ENCODE data around the gene AGK. TPM values are rescaled to one million over a fixed set of nuclear protein-coding genes. Genes with fewer than 3 reads are reported as not detected.

Gene AGK
- total and polyA plus RNA-seq, 2 of the 8 experiments (the other 6 are each of a cell fraction or from before 2014, with no cell fraction given), result 25.8 to 34.0 TPM

DNA sequence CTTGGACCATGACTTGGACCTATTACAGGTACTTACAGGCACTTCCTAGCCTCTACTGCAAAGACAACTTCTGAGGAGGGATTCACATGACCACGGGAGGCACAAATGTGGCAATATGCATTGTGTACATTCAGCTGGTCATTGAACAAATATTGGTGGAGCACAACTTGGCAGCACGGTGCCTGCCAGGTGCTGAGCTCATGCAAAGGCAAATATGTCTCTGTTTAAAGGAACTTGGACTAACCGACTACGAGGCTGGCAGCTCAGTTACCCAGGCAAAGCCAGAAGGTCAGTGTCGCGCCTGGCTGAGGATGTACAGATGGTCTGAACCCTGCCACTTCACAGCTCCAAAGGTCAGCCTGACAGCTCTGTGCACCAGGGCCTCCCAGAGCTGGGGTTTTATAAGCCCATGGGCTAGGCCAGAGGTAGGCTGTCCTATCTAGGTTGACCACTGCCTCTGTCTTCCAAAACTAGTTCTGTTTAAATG, 144.6 kb downstream of the AGK start:
- Histone ChIP-seq H3K4me2 (ENCODE audit: insufficient read depth in 1 of 2, low read depth in 2 of 2, low read length in 2 of 2) (no peak overlapping the region), H3K79me2 (ENCODE audit: control insufficient read depth in 1 of 2, insufficient read depth in 2 of 2, low read length in 2 of 2) (peaks cover 0 to 83% of the 10 kb centered on the region in 2 experiments; a peak in 2 of 4 replicates), H3K4ac (replicated peaks; ENCODE audit: insufficient read length, low read depth, low read length) (no peak overlapping the region), H3K14ac (ENCODE audit: insufficient read length) (no peak overlapping the region), H2AFZ (ENCODE audit: low read length) (no peak overlapping the region), H2BK12ac (ENCODE audit: low read depth, low read length) (no peak overlapping the region), H4K5ac (ENCODE audit: insufficient read length, low read depth, low read length) (no peak overlapping the region), H4K20me1 (replicated peaks in 1 of 2; ENCODE audit: control insufficient read depth in 1 of 2, insufficient read depth in 2 of 2, low read length in 2 of 2) (peaks cover 0 to 10% of the 10 kb centered on the region in 2 experiments), H2BK120ac (replicated peaks; ENCODE audit: low read depth, low read length) (no peak overlapping the region), H2BK5ac (ENCODE audit: low read depth, low read length) (no peak overlapping the region), H3K23ac (ENCODE audit: insufficient read length) (no peak overlapping the region), H3K27me3 (replicated peaks in 1 of 4; ENCODE audit: control insufficient read depth in 3 of 4, extremely low read depth in 1 of 4, insufficient read depth in 3 of 4, low read length in 3 of 4) (no peaks in the 10 kb centered on the region), H3K4me1 (replicated peaks in 1 of 4; ENCODE audit: control insufficient read depth in 3 of 4, insufficient read depth in 4 of 4, low read length in 3 of 4) (peaks cover 0 to 20% (median 14%) of the 10 kb centered on the region in 4 experiments; a peak in 6 of 7 replicates), H3K9ac (replicated peaks in 1 of 4; ENCODE audit: extremely low read depth in 1 of 4, low read depth in 3 of 4, low read length in 3 of 4) (no peak overlapping the region; a peak in 1 of 7 replicates), H3K18ac (ENCODE audit: extremely low read depth, low read length) (no peak overlapping the region), H2AK5ac (ENCODE audit: low read depth, low read length) (no peak overlapping the region), H3K36me3 (ENCODE audit: control insufficient read depth in 2 of 4, insufficient read depth in 4 of 4, low read length in 3 of 4) (no peaks in the 10 kb centered on the region; a peak in 1 of 8 replicates), H3K79me1 (ENCODE audit: low read depth, low read length) (peaks cover 2% of the 10 kb centered on the region; the same call in 1 of the 2 replicates), H2BK15ac (ENCODE audit: low read length) (no peak overlapping the region), H3K56ac (replicated peaks; ENCODE audit: insufficient read length, low read depth, low read length) (no peak overlapping the region), H2BK20ac (ENCODE audit: low read length) (no peak overlapping the region), H4K91ac (replicated peaks; ENCODE audit: insufficient read length, low read length) (no peak overlapping the region), H4K8ac (ENCODE audit: extremely low read depth, insufficient read depth, low read length) (no peak overlapping the region), H3K27ac (ENCODE audit: low read depth, low read length) (0 out of 2 replicates have a peak overlapping the region, but pooled peaks have one; percentile 20), H3K9me3 (ENCODE audit: insufficient read depth in 2 of 2, low read depth in 1 of 2, low read length in 1 of 2) (no peaks in the 10 kb centered on the region), H3K4me3 (ENCODE audit: extremely low read depth in 1 of 4, insufficient read depth in 2 of 4, low read depth in 3 of 4, low read length in 4 of 4) (no peak overlapping the region), H3K23me2 (ENCODE audit: low read depth, low read length) (0 out of 2 replicates have a peak, but pooled peaks cover 2% of the 10 kb centered on the region)
- POLR2A ChIA-PET (ENCODE audit: partially characterized antibody), result interaction anchor here (0.8 to 1.2 kb wide), 2 partner anchors 42 to 66 kb away, joined by 3 read pairs; partner anchors contain the start of gene SSBP1
- CTCF ChIA-PET (ENCODE audit: partially characterized antibody), result interaction anchor here (0.6 to 2.3 kb wide), 6 partner anchors 8 to 44 kb away, joined by 3 to 13 read pairs (median 4); partner anchors contain the start of gene SSBP1
- 86% methylated on average over 6 of the region's 6 CpGs; no CpG with 5 or more reads in 1 of the 2 experiments for WGBS, 2 experiments (ENCODE audit: extremely low coverage in 1 of 2, insufficient coverage in 1 of 2, insufficient read length in 1 of 2, insufficient replicate concordance in 2 of 2, low coverage in 1 of 2, low lambda C conversion rate in 2 of 2, missing lambda C conversion rate in 1 of 2)
- no peak for DNase-seq (ENCODE audit: low read depth in 1 of 2, low spot score in 2 of 2)
- TF ChIP-seq SP1 (IDR thresholded peaks at IDR 0.05; ENCODE audit: low read depth, low read length) (no peak), EP300 (IDR thresholded peaks at IDR 0.05; ENCODE audit: borderline replicate concordance in 1 of 2, low read depth in 2 of 2, low read length in 2 of 2) (no peak), ZNF274 (IDR thresholded peaks at IDR 0.05; ENCODE audit: borderline replicate concordance, extremely low read depth, low read length) (no peak), POU5F1 (IDR thresholded peaks at IDR 0.05; ENCODE audit: low read depth, low read length) (no peak), SP2 (IDR thresholded peaks at IDR 0.05; ENCODE audit: low read length) (no peak), KDM1A (IDR thresholded peaks at IDR 0.05; ENCODE audit: borderline replicate concordance, low read length) (no peak), CBX5 (IDR thresholded peaks at IDR 0.05; ENCODE audit: low read depth, low read length) (no peak)
- no peak for FAIRE-seq
